Gastrocnemius medialis (tissue), 4 donors: ENCODE results near the gene P4HA2. TPM values are rescaled to one million over a fixed set of nuclear protein-coding genes. Genes with fewer than 3 reads are reported as not detected.

Experiments
- ATAC-seq, 2 donors: fragments of 150-250 bp; one replicate each; pipeline ENCODE4 v1.9.1; 2016
- DNase-seq, 2 donors: peaks; one replicate each; pipeline ENCODE4 v3.0.0-alpha.2; 2019
- H3K27ac ChIP-seq, 4 donors: fragments of 200-600 bp; sonication (generic); 1 replicate in 1 of 4; 2 replicates in 3 of 4; pipeline ENCODE4 v1.5.1; 2016 to 2018; ENCODE audit warnings: mild to moderate bottlenecking in 2 of 4, moderate library complexity in 1 of 4
- H3K27me3 ChIP-seq, 3 donors: fragments of 200-600 bp; sonication (generic) in 2 of 3; 1 replicate in 1 of 3; 2 replicates in 2 of 3; pipeline versions ENCODE4 v1.5.1 to v1.6.0; 2016 to 2019; ENCODE audit warnings: mild to moderate bottlenecking in 1 of 3, moderate library complexity in 1 of 3
- H3K36me3 ChIP-seq, 2 donors: fragments of 200-600 bp; sonication (generic) in 1 of 2; one replicate each; pipeline ENCODE4 v1.5.1; 2017 to 2018
- H3K4me1 ChIP-seq, 2 donors: fragments of 200-600 bp; sonication (generic) in 1 of 2; one replicate each; pipeline ENCODE4 v1.5.1; 2016 to 2017; ENCODE audit warnings: mild to moderate bottlenecking in 2 of 2
- H3K4me3 ChIP-seq, 4 donors: fragments of 200-600 bp; sonication (generic) in 3 of 4; 1 replicate in 1 of 4; 2 replicates in 3 of 4; pipeline ENCODE4 v1.5.1; 2016 to 2019; ENCODE audit warnings: mild to moderate bottlenecking in 2 of 4
- H3K9me3 ChIP-seq, 3 donors: fragments of 200-600 bp; sonication (generic) in 2 of 3; 1 replicate in 1 of 3; 2 replicates in 2 of 3; pipeline ENCODE4 v1.5.1; 2016 to 2019
- POLR2A ChIP-seq, 2 donors: fragments of 450-650 bp; IDR thresholded peaks; one replicate each; pipeline ENCODE4 v1.6.1; 2017; ENCODE audit warnings: antibody characterized with exemption in 2 of 2, mild to moderate bottlenecking in 2 of 2, moderate library complexity in 2 of 2
- in situ Hi-C, 4 donors: fragments of 200-750 bp; cut with MboI; loops; one replicate each; pipeline versions ENCODE4 v1.15.0 to v1.8.0; 2017; ENCODE audit warnings: low sequenced_read_pairs in 4 of 4
- intact Hi-C: fragments of 100-400 bp; cut with DNase I; formaldehyde crosslinking; loops from one replicate; pipeline ENCODE4 v1.15.1; 2023; ENCODE audit warnings: low total_unique reads
- total RNA-seq, 4 donors: library from RNA; depleted of rRNA; stranded (reverse); fragments of >200 nt; gene quantifications; one replicate each; pipeline versions ENCODE4 v1.1.0 to v1.2.3, GENCODE V29; 2016
- TF ChIP-seq, protein P1 (sequence below), 5 experiments: fragments of 450-650 bp in 3 of 5; fragments of 200-600 bp in 2 of 5; sonication (generic) in 2 of 5; IDR thresholded peaks in 4 of 5; conservative IDR thresholded peaks in 1 of 5; 1 replicate in 4 of 5; 2 replicates in 1 of 5; pipeline ENCODE4 v1.5.1; 2016 to 2019; ENCODE audit warnings: antibody characterized with exemption in 5 of 5, mild to moderate bottlenecking in 3 of 5, moderate library complexity in 3 of 5

The P4HA2 gene
- total RNA-seq, 4 donors from 2014 or later, result 5.8 to 15.7 (median 10.3) TPM

GRCh38 chr5:132270335-132270665, 42.6 kb upstream of the P4HA2 start:
- TF ChIP-seq, protein P1, sequence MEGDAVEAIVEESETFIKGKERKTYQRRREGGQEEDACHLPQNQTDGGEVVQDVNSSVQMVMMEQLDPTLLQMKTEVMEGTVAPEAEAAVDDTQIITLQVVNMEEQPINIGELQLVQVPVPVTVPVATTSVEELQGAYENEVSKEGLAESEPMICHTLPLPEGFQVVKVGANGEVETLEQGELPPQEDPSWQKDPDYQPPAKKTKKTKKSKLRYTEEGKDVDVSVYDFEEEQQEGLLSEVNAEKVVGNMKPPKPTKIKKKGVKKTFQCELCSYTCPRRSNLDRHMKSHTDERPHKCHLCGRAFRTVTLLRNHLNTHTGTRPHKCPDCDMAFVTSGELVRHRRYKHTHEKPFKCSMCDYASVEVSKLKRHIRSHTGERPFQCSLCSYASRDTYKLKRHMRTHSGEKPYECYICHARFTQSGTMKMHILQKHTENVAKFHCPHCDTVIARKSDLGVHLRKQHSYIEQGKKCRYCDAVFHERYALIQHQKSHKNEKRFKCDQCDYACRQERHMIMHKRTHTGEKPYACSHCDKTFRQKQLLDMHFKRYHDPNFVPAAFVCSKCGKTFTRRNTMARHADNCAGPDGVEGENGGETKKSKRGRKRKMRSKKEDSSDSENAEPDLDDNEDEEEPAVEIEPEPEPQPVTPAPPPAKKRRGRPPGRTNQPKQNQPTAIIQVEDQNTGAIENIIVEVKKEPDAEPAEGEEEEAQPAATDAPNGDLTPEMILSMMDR (IDR thresholded peaks at IDR 0.05 in 4 of 5, conservative IDR thresholded peaks at IDR 0.05 in 1 of 5), result no peak
- no peak for TF ChIP-seq POLR2A (IDR thresholded peaks at IDR 0.05)
- Histone ChIP-seq H3K9me3 (no peaks in the 10 kb centered on the region), H3K27me3 (no peaks in the 10 kb centered on the region), H3K4me1 (peaks cover 5 to 12% of the 10 kb centered on the region in 2 donors), H3K27ac (no peak overlapping the region), H3K36me3 (no peaks in the 10 kb centered on the region), H3K4me3 (no peak overlapping the region)
- DNase-seq (no peak), ATAC-seq (no peak)
- in situ Hi-C loops, result loop anchor here in 3 of 4 donors (10.0 to 25.0 kb wide), 4 partner anchors 105 to 242 kb away; partner anchors contain the start of gene IRF1 (in 1 of the 3)
- intact Hi-C loops, result no loop called here

DNA sequence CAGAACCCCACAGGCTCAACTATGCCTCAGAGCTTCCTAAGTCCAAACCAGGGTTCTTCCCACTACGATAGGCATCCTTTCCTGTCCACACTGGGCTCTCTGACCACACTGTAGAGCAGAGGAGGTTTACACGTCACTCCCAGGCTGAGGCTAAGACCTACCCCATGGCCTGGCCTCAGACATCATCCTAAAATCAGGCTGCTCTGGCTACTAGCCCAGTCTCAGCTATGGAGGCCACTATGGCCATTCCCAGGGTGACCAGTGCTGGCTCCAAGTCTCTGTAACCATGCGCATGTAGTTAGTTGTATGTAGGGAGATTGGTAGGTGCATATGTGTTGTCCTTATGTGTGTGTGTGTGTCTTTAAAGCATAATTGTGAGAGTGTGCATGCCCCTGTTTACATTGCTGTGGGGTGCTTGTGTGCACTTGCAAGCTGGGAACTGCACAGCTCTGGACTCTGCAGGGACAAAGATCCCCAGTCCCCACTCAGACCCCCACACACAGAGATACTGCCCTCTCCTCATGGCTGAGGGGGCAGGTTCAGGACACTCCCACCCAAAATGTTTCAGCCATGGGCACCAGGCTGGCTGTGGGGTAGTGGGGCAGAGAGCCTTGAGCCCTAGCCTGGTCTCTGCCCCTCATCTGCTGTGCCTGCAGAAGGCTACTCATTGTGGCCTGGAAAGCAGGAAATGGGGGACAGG, 42.1 kb upstream of the P4HA2 start:
- in situ Hi-C loops, result loop anchor here in 3 of 4 donors (10.0 to 25.0 kb wide), 4 partner anchors 105 to 243 kb away; partner anchors contain the start of gene IRF1 (in 1 of the 3)
- ATAC-seq (no peak), DNase-seq (no peak)
- no peak overlapping the region for H3K4me3 ChIP-seq
- no peak overlapping the region for H3K27ac ChIP-seq
- peaks cover 5 to 12% of the 10 kb centered on the region in 2 donors for H3K4me1 ChIP-seq
- no peaks in the 10 kb centered on the region for H3K27me3 ChIP-seq
- intact Hi-C loops, result no loop called here
- H3K9me3 ChIP-seq, result no peaks in the 10 kb centered on the region
- TF ChIP-seq, protein P1 (IDR thresholded peaks at IDR 0.05 in 4 of 5, conservative IDR thresholded peaks at IDR 0.05 in 1 of 5), result no peak
- TF ChIP-seq POLR2A (IDR thresholded peaks at IDR 0.05), result no peak
- H3K36me3 ChIP-seq, result no peaks in the 10 kb centered on the region

GRCh38 chr5:132268769-132269551, 41.3 kb upstream of the P4HA2 start:
- Histone ChIP-seq H3K4me1 (peaks cover 5 to 12% of the 10 kb centered on the region in 2 donors), H3K27me3 (no peaks in the 10 kb centered on the region), H3K27ac (no peak overlapping the region), H3K4me3 (no peak overlapping the region), H3K9me3 (no peaks in the 10 kb centered on the region), H3K36me3 (no peaks in the 10 kb centered on the region)
- TF ChIP-seq, protein P1 (IDR thresholded peaks at IDR 0.05 in 4 of 5, conservative IDR thresholded peaks at IDR 0.05 in 1 of 5), result no peak
- no peak for TF ChIP-seq POLR2A (IDR thresholded peaks at IDR 0.05)
- in situ Hi-C loops, result loop anchor here in 1 of 4 donors (25.0 kb wide), 1 partner anchor 243 kb away; no protein-coding TSS in a partner anchor
- intact Hi-C loops, result no loop called here
- ATAC-seq (no peak), DNase-seq (no peak)

DNA sequence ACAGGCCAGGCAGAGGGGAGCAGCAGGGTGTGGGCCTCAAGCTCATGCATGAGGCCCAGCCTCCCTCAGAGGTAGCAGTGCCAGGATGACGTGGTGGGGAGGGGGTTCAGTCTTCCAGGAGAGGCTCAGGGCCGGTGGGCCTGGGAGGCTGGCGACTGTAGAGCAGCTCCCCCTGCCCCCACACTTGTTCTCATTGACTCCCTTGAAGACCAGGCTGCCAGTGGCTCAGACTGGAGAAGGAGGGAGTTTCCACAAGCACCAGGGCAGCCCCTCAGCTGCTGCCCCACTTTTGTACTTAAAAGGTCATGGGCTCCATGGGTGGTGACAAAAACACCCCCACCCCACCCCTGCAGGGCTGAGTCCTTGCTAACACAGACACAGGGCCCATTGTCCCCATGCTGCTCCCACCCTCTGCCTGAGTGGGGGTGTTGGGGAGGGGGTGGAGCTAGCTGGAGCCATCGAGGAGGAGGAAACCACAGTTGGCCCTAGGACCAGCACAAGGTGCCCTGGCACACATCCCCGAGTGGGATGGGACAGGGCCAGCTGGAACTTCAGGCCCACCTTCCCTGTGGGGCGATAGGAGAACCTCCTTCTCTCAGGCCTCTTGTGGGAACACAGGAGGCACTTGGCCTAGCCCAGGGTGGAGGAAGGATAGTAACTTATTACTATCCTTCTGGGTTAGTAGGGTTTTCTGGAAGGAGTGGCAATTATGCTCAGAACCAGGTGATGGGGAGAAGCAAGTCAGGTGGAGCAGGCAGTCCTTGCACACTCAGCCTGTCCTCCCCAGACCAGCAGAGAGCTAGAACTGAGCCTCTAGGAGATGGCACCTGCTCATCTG, 40.5 kb upstream of the P4HA2 start:
- no peak overlapping the region for H3K4me3 ChIP-seq
- in situ Hi-C loops (loop anchor here in 1 of 4 donors (25.0 kb wide), 1 partner anchor 244 kb away; no protein-coding TSS in a partner anchor), intact Hi-C loops (no loop called here)
- TF ChIP-seq, protein P1 (IDR thresholded peaks at IDR 0.05 in 4 of 5, conservative IDR thresholded peaks at IDR 0.05 in 1 of 5), result no peak
- no peak for TF ChIP-seq POLR2A (IDR thresholded peaks at IDR 0.05)
- no peak overlapping the region for H3K27ac ChIP-seq
- ATAC-seq, result no peak
- no peaks in the 10 kb centered on the region for H3K9me3 ChIP-seq
- H3K27me3 ChIP-seq, result no peaks in the 10 kb centered on the region
- H3K36me3 ChIP-seq, result no peaks in the 10 kb centered on the region
- DNase-seq, result no peak
- peaks cover 5 to 12% of the 10 kb centered on the region in 2 donors for H3K4me1 ChIP-seq
